ENCODE measurements around the gene COA6.

DNA sequence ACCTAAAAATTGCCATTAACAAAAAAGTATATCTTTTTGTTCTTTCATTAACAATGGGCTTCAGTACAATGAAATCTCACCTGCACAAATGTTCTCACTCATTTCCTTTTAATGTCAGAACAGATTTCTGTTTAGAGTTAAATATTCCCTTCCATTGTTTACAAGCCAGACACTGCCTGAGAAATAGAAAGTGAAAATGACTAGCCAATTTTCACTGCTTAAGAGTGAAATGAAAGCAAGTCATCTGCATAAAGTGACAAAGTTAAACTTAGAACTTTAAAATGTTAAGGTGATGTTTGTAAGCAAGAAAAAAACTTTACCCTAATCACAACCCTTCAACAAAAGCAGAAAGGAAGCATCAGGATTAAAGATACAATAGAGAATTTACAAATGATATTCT lies 27.5 kb downstream of the COA6 start:
- TF ChIP-seq POLR2A (IDR thresholded peaks at IDR 0.05; ENCODE audit: borderline replicate concordance, extremely low read depth, insufficient read depth, insufficient read length): no peak
- TF ChIP-seq, protein P1, sequence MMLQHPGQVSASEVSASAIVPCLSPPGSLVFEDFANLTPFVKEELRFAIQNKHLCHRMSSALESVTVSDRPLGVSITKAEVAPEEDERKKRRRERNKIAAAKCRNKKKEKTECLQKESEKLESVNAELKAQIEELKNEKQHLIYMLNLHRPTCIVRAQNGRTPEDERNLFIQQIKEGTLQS (IDR thresholded peaks at IDR 0.05): no peak
- TF ChIP-seq TCF7L2 (IDR thresholded peaks at IDR 0.05; ENCODE audit: borderline replicate concordance, extremely low read depth, insufficient read depth, insufficient read length): no peak
- TF ChIP-seq EGR1 (IDR thresholded peaks at IDR 0.05; ENCODE audit: low read depth): no peak
- TF ChIP-seq SP1 (IDR thresholded peaks at IDR 0.05; ENCODE audit: low read depth): no peak
- TF ChIP-seq, protein P2, sequence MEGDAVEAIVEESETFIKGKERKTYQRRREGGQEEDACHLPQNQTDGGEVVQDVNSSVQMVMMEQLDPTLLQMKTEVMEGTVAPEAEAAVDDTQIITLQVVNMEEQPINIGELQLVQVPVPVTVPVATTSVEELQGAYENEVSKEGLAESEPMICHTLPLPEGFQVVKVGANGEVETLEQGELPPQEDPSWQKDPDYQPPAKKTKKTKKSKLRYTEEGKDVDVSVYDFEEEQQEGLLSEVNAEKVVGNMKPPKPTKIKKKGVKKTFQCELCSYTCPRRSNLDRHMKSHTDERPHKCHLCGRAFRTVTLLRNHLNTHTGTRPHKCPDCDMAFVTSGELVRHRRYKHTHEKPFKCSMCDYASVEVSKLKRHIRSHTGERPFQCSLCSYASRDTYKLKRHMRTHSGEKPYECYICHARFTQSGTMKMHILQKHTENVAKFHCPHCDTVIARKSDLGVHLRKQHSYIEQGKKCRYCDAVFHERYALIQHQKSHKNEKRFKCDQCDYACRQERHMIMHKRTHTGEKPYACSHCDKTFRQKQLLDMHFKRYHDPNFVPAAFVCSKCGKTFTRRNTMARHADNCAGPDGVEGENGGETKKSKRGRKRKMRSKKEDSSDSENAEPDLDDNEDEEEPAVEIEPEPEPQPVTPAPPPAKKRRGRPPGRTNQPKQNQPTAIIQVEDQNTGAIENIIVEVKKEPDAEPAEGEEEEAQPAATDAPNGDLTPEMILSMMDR (IDR thresholded peaks at IDR 0.05 in 2 of 3, conservative IDR thresholded peaks at IDR 0.05 in 1 of 3; ENCODE audit: borderline replicate concordance in 1 of 3, insufficient read depth in 1 of 3, low read depth in 2 of 3, low read length in 2 of 3): no peak
- TF ChIP-seq FOSL1 (IDR thresholded peaks at IDR 0.05; ENCODE audit: low read depth): no peak
